GM06990 (cell line): ENCODE measurements around the gene ABCA13.

Experiments used
- DNase-seq: peaks from one replicate; pipeline ENCODE4 v3.0.0-alpha.2; 2011; ENCODE audit not compliant: insufficient read length; ENCODE audit errors: extremely low read depth
- H3K27me3 ChIP-seq: replicated peaks from 2 replicates; pipeline ENCODE4 v1.6.0; 2011; ENCODE audit warnings: low read length; ENCODE audit not compliant: control insufficient read depth, insufficient read depth
- H3K36me3 ChIP-seq: 2 replicates; pipeline ENCODE4 v1.5.1; 2011; ENCODE audit warnings: low read length; ENCODE audit not compliant: control insufficient read depth, insufficient read depth
- H3K4me3 ChIP-seq: replicated peaks from 2 replicates; pipeline ENCODE4 v1.5.1; 2011; ENCODE audit warnings: low read depth, mild to moderate bottlenecking, control low read depth, low read length
- TF ChIP-seq, protein P1 (sequence below): IDR thresholded peaks from 2 replicates; pipeline ENCODE4 v1.5.1; 2011; ENCODE audit warnings: low read length, control low read depth, mild to moderate bottlenecking, inconsistent platforms; ENCODE audit not compliant: insufficient read depth, poor library complexity, severe bottlenecking

The ABCA13 gene

DNA sequence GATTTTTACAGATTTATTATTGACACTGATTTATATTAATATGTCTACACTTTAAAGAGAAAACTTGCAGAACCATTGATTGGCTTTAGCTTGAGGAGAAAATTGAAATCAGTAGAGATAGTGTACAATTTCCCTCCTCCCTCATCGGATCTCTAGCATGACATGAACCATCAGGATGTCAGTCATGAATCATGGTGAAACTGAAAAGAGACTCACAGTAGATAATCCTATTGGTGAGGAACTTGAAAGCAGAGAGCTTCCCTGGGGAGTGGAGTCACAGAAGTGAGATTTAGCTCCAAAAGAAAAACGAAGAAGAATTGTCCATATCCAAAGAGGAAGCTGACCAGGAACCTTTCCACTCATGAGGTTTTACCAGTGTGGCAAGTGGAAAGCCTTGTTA is 346.8 kb downstream of the ABCA13 start:
- DNase-seq: no peak
- no peak overlapping the region for H3K4me3 ChIP-seq
- TF ChIP-seq, protein P1, sequence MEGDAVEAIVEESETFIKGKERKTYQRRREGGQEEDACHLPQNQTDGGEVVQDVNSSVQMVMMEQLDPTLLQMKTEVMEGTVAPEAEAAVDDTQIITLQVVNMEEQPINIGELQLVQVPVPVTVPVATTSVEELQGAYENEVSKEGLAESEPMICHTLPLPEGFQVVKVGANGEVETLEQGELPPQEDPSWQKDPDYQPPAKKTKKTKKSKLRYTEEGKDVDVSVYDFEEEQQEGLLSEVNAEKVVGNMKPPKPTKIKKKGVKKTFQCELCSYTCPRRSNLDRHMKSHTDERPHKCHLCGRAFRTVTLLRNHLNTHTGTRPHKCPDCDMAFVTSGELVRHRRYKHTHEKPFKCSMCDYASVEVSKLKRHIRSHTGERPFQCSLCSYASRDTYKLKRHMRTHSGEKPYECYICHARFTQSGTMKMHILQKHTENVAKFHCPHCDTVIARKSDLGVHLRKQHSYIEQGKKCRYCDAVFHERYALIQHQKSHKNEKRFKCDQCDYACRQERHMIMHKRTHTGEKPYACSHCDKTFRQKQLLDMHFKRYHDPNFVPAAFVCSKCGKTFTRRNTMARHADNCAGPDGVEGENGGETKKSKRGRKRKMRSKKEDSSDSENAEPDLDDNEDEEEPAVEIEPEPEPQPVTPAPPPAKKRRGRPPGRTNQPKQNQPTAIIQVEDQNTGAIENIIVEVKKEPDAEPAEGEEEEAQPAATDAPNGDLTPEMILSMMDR: no peak
- H3K27me3 ChIP-seq: no peaks in the 10 kb centered on the region
- H3K36me3 ChIP-seq: no peaks in the 10 kb centered on the region

DNA sequence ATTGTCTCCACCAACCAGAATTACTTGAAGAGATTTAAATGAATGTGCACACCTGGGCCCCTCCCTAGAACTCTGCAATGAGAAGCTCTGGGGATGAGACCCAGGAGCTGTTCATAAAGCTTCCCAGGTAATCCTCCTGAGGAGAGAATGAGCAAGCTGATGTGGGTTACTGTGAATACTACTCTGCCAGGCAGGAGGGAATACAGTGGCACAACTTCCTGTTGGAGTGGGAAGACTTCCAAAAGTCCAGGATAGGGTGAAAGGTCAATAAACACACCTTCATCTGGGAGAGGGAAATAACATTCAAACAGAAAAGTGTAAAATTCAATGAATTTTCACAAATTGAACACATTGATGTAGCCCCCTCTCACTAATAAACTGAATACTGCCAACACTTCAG is 351.4 kb downstream of the ABCA13 start:
- H3K36me3 ChIP-seq: no peaks in the 10 kb centered on the region
- TF ChIP-seq, protein P1: no peak
- DNase-seq: no peak

DNA sequence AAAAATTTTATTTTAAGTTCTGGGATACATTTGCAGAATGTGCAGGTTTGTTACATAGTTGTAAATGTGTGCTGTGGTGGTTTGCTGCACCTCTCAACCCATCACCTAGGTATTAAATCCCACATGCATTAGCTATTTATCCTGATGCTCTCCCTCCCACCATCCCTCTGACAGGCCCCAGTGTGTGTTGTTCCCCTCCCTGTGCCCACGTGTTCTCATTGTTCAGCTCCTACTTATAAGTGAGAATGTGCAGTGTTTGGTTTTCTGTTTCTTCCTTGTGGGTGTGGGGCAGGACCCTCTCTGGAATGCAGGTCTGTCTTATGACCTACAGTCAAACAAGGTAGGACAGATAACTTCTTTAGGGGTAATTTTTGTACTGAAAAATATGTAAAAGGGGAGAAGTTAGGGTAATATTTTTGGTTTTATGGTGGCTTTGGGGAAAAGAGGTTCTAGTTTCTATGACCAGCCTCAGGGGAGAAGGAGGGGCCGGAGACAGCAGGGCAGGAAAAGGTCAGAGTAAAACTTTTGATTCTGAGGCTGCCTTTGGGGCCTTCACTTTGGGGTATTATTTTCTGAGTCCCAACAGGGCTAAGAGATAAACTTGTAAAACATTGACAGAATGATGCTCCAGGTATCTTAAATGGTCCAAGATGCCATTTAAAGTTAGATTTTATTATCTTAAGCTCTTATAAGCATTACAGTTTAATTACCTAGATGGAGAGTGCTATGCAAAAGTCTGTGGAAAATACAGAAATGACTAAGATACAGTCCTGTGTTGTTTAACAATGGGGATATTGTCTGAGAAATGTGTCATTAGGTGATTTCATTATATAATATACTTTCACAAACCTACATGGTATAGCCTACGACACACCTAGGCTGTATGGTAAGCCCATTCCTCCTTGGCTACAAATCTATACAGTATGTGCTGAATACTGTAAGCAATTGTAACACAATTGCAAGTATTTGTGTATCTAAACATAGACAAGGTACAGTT is 354.8 kb downstream of the ABCA13 start:
- H3K4me3 ChIP-seq: no peak overlapping the region
- no peaks in the 10 kb centered on the region for H3K27me3 ChIP-seq
- no peak for DNase-seq
- TF ChIP-seq, protein P1: no peak
- no peaks in the 10 kb centered on the region for H3K36me3 ChIP-seq

More for the DNA sequence above, 351.4 kb downstream of the ABCA13 start:
- no peaks in the 10 kb centered on the region for H3K27me3 ChIP-seq
- H3K4me3 ChIP-seq: no peak overlapping the region

DNA sequence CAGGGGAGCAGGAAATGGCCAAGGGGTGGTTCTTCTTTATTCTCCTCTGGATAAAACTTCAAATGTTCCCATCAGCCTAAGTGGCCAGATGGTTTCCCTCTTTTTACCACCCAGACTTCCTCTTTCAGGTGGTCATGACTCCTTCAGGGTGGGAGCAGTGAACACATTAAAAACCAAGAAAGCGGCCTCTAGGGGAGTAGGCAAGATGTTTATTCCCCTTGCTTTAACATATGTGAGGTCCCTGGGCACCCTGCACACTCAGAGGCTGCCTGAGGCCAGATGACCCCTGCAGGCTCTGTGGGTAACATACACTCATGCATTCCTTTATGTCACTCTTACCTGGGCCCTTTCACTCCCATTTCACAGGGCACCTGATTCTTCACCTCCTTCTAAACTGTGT is 357.4 kb downstream of the ABCA13 start:
- Histone ChIP-seq H3K4me3 (no peak overlapping the region), H3K27me3 (no peaks in the 10 kb centered on the region), H3K36me3 (no peaks in the 10 kb centered on the region)
- no peak for DNase-seq
- TF ChIP-seq, protein P1: no peak

DNA sequence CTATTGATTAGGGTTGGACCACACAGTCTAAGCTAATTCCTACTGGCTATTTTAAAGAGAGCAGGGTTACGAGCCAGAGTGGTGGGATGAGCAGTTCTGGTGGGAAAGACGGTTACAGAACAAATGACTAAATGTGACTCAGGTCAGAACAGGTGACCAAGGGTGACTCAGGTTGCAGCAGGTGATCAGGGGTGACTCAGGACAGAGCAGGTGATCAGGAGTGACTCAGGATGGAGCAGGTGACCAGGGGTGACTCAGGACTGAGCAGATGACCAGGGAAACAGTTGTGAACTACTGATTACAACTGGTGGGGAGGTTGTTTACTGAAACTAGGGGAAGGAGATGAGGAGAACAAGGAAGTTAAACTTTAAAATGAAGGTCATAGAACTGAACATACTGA is 366.3 kb downstream of the ABCA13 start:
- Histone ChIP-seq H3K4me3 (no peak overlapping the region), H3K27me3 (no peaks in the 10 kb centered on the region), H3K36me3 (no peaks in the 10 kb centered on the region)
- TF ChIP-seq, protein P1: no peak
- DNase-seq: no peak
